ENCODE data around the gene BPI.
"Not testable (repeated sequence)": the region's sequence is repeated elsewhere in the genome, so short reads cannot be mapped to it uniquely, and the experiment has no call there.

BPI gene

GRCh38 chr20:38372806-38373205 is 68.8 kb downstream of the BPI start:
- no peak for DNase-seq

GRCh38 chr20:38373231-38373867 is 69.4 kb downstream of the BPI start:
- no peak for DNase-seq

GRCh38 chr20:38373898-38374297 is 69.9 kb downstream of the BPI start:
- no peak for DNase-seq

- no peak for DNase-seq
These were observed 73.2 kb downstream of the BPI start for GRCh38 chr20:38377039-38377685.

GRCh38 chr20:38377838-38378237 is 73.9 kb downstream of the BPI start:
- not testable (repeated sequence) for DNase-seq

- DNase-seq = no peak
These were observed 79.2 kb downstream of the BPI start for GRCh38 chr20:38383147-38383546.

- DNase-seq = no peak
These were observed 82.0 kb downstream of the BPI start for GRCh38 chr20:38386004-38386403.

GRCh38 chr20:38386851-38387250 is 82.9 kb downstream of the BPI start:
- DNase-seq = no peak

All from Kasumi-1 (cell line).